ENCODE results near the gene SIL1. TPM values are rescaled to one million over a fixed set of nuclear protein-coding genes. Genes with fewer than 3 reads are reported as not detected.

Gene SIL1
- total RNA-seq, 4 donors from 2014 or later, result 17.4 to 122 (median 58.3) TPM

DNA sequence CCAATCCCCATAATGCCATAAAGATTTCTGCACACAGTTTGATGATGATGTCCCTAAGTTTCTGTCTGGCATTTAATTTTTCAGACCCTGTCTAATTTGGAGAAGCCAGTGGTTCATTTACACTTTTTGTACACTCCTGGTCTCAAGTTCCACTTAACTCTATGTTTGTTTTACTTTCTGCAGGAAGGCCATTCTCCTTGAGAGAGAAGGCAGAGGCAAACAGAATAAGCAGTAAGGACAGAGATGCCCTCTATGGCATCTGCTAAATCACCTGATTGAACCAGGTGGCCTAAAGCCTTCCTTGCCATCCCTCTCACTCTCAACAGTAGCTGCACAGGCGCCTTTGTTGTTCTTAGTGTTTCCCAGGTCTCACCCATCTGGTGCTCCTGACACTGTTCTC, 236.9 kb downstream of the SIL1 start:
- Histone ChIP-seq H3K4me3 (no peak overlapping the region), H3K36me3 (no peaks in the 10 kb centered on the region), H3K27ac (no peak overlapping the region), H3K27me3 (no peaks in the 10 kb centered on the region), H3K9me3 (no peaks in the 10 kb centered on the region), H3K4me1 (no peaks in the 10 kb centered on the region)
- intact Hi-C loops (cut with DNase I; ENCODE audit: low total_unique reads), result no loop called here
- TF ChIP-seq, protein P1, sequence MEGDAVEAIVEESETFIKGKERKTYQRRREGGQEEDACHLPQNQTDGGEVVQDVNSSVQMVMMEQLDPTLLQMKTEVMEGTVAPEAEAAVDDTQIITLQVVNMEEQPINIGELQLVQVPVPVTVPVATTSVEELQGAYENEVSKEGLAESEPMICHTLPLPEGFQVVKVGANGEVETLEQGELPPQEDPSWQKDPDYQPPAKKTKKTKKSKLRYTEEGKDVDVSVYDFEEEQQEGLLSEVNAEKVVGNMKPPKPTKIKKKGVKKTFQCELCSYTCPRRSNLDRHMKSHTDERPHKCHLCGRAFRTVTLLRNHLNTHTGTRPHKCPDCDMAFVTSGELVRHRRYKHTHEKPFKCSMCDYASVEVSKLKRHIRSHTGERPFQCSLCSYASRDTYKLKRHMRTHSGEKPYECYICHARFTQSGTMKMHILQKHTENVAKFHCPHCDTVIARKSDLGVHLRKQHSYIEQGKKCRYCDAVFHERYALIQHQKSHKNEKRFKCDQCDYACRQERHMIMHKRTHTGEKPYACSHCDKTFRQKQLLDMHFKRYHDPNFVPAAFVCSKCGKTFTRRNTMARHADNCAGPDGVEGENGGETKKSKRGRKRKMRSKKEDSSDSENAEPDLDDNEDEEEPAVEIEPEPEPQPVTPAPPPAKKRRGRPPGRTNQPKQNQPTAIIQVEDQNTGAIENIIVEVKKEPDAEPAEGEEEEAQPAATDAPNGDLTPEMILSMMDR (IDR thresholded peaks at IDR 0.05), result no peak
- no peak for TF ChIP-seq POLR2A (IDR thresholded peaks at IDR 0.05)
- no peak for DNase-seq

DNA sequence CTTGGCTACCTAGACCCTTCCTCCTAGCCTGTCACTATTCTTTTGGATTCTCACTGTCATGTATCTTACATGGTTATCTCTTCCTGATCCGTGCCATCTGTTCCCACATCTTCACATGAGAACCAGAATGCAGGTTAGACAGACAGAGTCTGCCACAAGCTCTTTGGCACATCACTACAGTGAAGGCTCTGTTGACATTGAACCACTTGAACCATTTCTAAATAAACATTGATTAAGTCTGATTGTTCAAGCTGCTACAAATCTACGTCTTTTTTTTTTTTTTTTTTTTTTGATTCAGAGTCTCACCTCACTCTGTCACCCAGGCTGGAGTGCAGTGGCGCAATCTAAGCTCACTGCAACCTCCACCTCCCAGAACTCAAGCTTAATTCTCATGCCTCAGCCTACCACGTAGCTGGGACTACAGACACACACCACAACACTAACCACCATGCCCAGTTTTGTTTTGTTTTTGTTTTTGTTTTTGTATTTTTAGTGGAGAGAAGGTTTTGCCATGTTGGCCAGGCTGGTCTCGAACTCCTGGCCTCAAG, 237.9 kb downstream of the SIL1 start:
- no peaks in the 10 kb centered on the region for H3K9me3 ChIP-seq
- no peak overlapping the region for H3K27ac ChIP-seq
- H3K4me3 ChIP-seq, result no peak overlapping the region
- DNase-seq, result no peak
- intact Hi-C loops (cut with DNase I; ENCODE audit: low total_unique reads), result no loop called here
- no peaks in the 10 kb centered on the region for H3K4me1 ChIP-seq
- TF ChIP-seq POLR2A (IDR thresholded peaks at IDR 0.05), result no peak
- TF ChIP-seq, protein P1 (IDR thresholded peaks at IDR 0.05), result no peak
- H3K27me3 ChIP-seq, result no peaks in the 10 kb centered on the region
- H3K36me3 ChIP-seq, result no peaks in the 10 kb centered on the region

DNA sequence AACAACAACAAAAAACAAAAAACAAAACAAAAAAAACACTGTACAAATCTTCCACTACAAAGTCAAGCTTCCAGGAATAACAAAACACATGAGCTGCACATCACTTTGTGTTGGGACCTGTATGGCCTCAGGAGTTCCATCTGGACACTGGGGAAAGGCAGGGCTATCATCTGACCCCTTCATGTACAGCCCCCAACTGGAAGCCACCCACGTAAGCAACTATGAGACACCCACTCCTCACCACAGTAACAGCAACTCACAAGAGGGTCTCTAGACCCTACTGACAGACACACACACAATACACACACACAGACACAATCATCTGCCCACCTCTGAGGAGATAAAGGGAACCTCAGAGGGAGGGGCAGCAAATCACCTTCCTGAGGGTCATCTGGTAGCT, 241.4 kb downstream of the SIL1 start:
- Histone ChIP-seq H3K9me3 (no peaks in the 10 kb centered on the region), H3K4me3 (no peak overlapping the region), H3K27me3 (no peaks in the 10 kb centered on the region), H3K36me3 (no peaks in the 10 kb centered on the region), H3K27ac (no peak overlapping the region), H3K4me1 (peaks cover 10 to 24% of the 10 kb centered on the region in 2 donors)
- TF ChIP-seq POLR2A (IDR thresholded peaks at IDR 0.05), result no peak
- TF ChIP-seq, protein P1 (IDR thresholded peaks at IDR 0.05), result no peak
- DNase-seq, result no peak
- intact Hi-C loops (cut with DNase I; ENCODE audit: low total_unique reads), result no loop called here

DNA sequence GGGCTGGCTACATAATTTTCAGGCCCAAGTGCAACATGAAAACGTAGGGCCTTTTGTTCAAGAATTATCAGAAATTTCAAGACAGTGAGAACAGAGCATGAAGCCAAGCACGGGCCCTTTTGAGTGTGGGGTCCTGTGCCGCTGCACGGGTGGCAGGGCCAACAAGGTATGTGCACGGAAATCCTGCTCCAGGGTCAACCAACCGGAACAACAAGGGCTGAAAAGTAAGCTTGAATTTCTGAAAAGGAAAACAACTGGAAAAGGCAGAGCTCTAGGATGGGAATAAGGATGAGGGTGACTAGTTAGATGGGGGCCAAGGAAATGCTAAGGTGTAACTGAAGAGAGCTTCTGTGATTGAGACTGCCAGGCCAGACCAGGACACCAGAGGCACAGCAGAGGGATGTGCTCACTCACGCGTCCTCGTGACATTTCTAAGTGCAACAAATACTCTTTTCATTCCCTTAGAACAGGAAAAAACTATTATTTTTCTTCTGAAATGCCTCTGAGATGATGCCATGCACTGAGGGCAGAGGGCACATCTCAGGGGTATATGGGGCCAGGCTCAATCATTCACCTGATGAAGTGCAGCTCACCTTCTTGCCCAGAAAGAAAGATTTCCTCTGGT, 242.4 kb downstream of the SIL1 start:
- TF ChIP-seq, protein P1 (IDR thresholded peaks at IDR 0.05), result no peak
- TF ChIP-seq POLR2A (IDR thresholded peaks at IDR 0.05), result no peak
- Histone ChIP-seq H3K9me3 (no peaks in the 10 kb centered on the region), H3K27ac (peak overlapping the region in 1 of 2 donors; percentile 4), H3K4me1 (peaks cover 10 to 24% of the 10 kb centered on the region in 2 donors), H3K4me3 (no peak overlapping the region), H3K27me3 (no peaks in the 10 kb centered on the region), H3K36me3 (no peaks in the 10 kb centered on the region)
- intact Hi-C loops (cut with DNase I; ENCODE audit: low total_unique reads), result no loop called here
- DNase-seq, result no peak

DNA sequence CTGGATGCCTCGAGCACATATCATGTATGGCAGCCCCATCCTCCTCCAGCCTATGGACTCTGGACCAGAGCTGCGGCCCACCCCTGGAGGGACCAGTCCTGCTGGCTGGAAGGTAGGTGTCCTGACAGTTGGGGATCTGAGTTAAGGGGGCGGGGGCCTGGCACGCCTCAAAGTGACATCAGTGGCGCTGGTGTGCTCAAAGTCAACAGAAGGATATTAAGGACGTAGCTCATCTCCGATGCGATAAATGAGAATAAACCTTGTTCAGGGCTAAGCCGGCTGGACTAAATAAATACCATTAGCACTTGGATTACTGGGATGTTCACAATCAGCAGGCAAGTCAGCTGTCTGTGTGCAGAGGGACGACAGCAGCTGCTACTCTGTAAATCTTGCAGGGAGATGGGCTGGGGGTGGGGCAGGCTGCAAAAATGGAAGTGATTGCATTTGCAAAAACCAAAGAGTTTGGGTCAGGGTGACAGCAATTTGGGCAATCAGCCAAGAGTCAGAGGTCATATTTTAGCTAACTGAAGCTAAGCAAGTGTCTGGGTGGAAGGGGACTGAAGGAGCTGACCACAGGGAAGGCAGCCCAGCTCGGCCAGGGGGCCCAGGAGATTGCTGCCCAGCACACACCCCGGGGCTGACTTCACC, 243.0 kb downstream of the SIL1 start:
- no peaks in the 10 kb centered on the region for H3K27me3 ChIP-seq
- TF ChIP-seq, protein P1 (IDR thresholded peaks at IDR 0.05), result no peak
- no peak for TF ChIP-seq POLR2A (IDR thresholded peaks at IDR 0.05)
- H3K4me1 ChIP-seq, result peaks cover 10 to 24% of the 10 kb centered on the region in 2 donors
- H3K9me3 ChIP-seq, result no peaks in the 10 kb centered on the region
- intact Hi-C loops (cut with DNase I; ENCODE audit: low total_unique reads), result no loop called here
- DNase-seq, result no peak
- H3K27ac ChIP-seq, result peak overlapping the region; percentile 4 to 79
- H3K36me3 ChIP-seq, result no peaks in the 10 kb centered on the region
- no peak overlapping the region for H3K4me3 ChIP-seq

All from uterus (tissue), 4 donors.